OCI-LY7 (cell line): ENCODE data around the gene VPS26B. TPM values are rescaled to one million over a fixed set of nuclear protein-coding genes. Genes with fewer than 3 reads are reported as not detected.
A peak's percentile ranks its signal among the peaks of the same experiment; 100 is the strongest.

ENCODE experiments used
- BruUV-seq: library from RNA; stranded (reverse); fragments of 400-500 nt; replicated peaks from 2 replicates; lab custom pipeline; 2021; lab: Mats Ljungman, UMichigan
- CTCF ChIA-PET: fragments of 300-600 bp; sonication (Branson Sonifier 250); formaldehyde crosslinking; loops from one replicate; lab custom pipeline; 2022; ENCODE audit warnings: antibody characterized with exemption; ENCODE audit not compliant: unreplicated experiment; lab: Charles Lee
- POLR2A ChIA-PET: fragments of 300-600 bp; sonication (Branson Sonifier 250); formaldehyde crosslinking; loops from one replicate; lab custom pipeline; 2022; ENCODE audit warnings: antibody characterized with exemption; lab: Charles Lee
- DNase-seq: peaks from one replicate; pipeline ENCODE4 v3.0.0-alpha.2; 2015; ENCODE audit warnings: low spot score
- H2AFZ ChIP-seq: fragments of 200-600 bp; sonication (generic), shearing (Covaris generic); 2 replicates; pipeline ENCODE4 v1.6.1; 2014; ENCODE audit warnings: mild to moderate bottlenecking, antibody characterized with exemption, low read length, moderate library complexity
- H3K27ac ChIP-seq: fragments of 200-600 bp; sonication (generic); 2 replicates; pipeline ENCODE4 v1.5.1; 2014; ENCODE audit warnings: mixed run types, low read depth, mild to moderate bottlenecking, moderate library complexity, low read length, inconsistent platforms; ENCODE audit not compliant: poor library complexity, severe bottlenecking
- H3K36me3 ChIP-seq: fragments of 200-600 bp; sonication (generic); 2 replicates; pipeline ENCODE4 v1.6.1; 2014; ENCODE audit warnings: mild to moderate bottlenecking, antibody characterized with exemption, low read length, moderate library complexity, mixed read lengths; ENCODE audit not compliant: insufficient read depth
- H3K4me1 ChIP-seq: fragments of 200-600 bp; sonication (generic); 2 replicates; pipeline ENCODE4 v1.5.1; 2014; ENCODE audit warnings: mild to moderate bottlenecking, low read length; ENCODE audit not compliant: insufficient read depth, poor library complexity, severe bottlenecking
- H3K4me2 ChIP-seq: fragments of 200-600 bp; sonication (generic); 2 replicates; pipeline ENCODE4 v1.6.1; 2014; ENCODE audit warnings: mild to moderate bottlenecking, low read length
- H3K4me3 ChIP-seq: fragments of 200-600 bp; sonication (generic); 2 replicates; pipeline ENCODE4 v1.5.1; 2014; ENCODE audit warnings: mild to moderate bottlenecking, low read depth, low read length; ENCODE audit not compliant: poor library complexity, severe bottlenecking
- H3K79me2 ChIP-seq: fragments of 200-600 bp; sonication (generic); 2 replicates; pipeline ENCODE4 v1.6.1; 2016; ENCODE audit warnings: low read depth, mild to moderate bottlenecking, low read length, moderate library complexity, mixed read lengths; ENCODE audit not compliant: insufficient read depth
- H3K9me2 ChIP-seq: fragments of 200-600 bp; sonication (generic); 2 replicates; pipeline ENCODE4 v1.6.1; 2016; ENCODE audit warnings: mild to moderate bottlenecking, low read length, mixed read lengths; ENCODE audit not compliant: insufficient read depth
- H3K9me3 ChIP-seq: fragments of 200-600 bp; sonication (generic); 2 replicates; pipeline ENCODE4 v1.6.1; 2014; ENCODE audit warnings: mild to moderate bottlenecking, mixed run types, low read length, mixed read lengths
- H4K20me1 ChIP-seq: fragments of 200-600 bp; sonication (generic); 2 replicates; pipeline ENCODE4 v1.6.1; 2014; ENCODE audit warnings: mild to moderate bottlenecking, antibody characterized with exemption, low read length, moderate library complexity, mixed read lengths; ENCODE audit not compliant: insufficient read depth
- CTCF ChIP-seq: fragments of 200-600 bp; sonication (generic); conservative IDR thresholded peaks from 2 replicates; pipeline ENCODE4 v1.5.1; 2014; ENCODE audit warnings: mild to moderate bottlenecking, antibody characterized with exemption, low read length, moderate library complexity, mixed read lengths
- EZH2phosphoT487 ChIP-seq: fragments of 200-600 bp; sonication (generic); IDR thresholded peaks from 2 replicates; pipeline ENCODE4 v1.6.1; 2018; ENCODE audit warnings: low read depth, borderline replicate concordance, mild to moderate bottlenecking, mixed run types, antibody characterized with exemption, low read length, moderate library complexity, mixed read lengths
- intact Hi-C: fragments of 100-400 bp; cut with micrococcal nuclease; formaldehyde crosslinking; loops from one replicate; pipeline ENCODE4 v1.10.0; 2022; ENCODE audit not compliant: unreplicated experiment
- total RNA-seq, 2 experiments: library from RNA; depleted of rRNA in 1 of 2; stranded (reverse); fragments of >200 nt in 1 of 2; shearing (Covaris generic) in 1 of 2; gene quantifications; 2 replicates each; pipeline ENCODE4 v1.2.3, GENCODE V29; 2014 to 2022

VPS26B gene
- total RNA-seq, 2 experiments from 2014 or later = 24.9 to 25.1 TPM

- Histone ChIP-seq H3K9me2 (no peaks in the 10 kb centered on the region), H3K4me1 (no peaks in the 10 kb centered on the region), H3K4me3 (no peak overlapping the region), H3K4me2 (no peak overlapping the region), H4K20me1 (no peaks in the 10 kb centered on the region), H3K36me3 (no peaks in the 10 kb centered on the region), H2AFZ (no peak overlapping the region), H3K79me2 (no peaks in the 10 kb centered on the region), H3K9me3 (no peaks in the 10 kb centered on the region), H3K27ac (no peak overlapping the region)
- CTCF ChIA-PET = no interaction called here
- no peak for DNase-seq
- intact Hi-C loops = no loop called here
- TF ChIP-seq EZH2phosphoT487 = no peak
- no peak for TF ChIP-seq CTCF
- POLR2A ChIA-PET = no interaction called here
- BruUV-seq = no TSS peak
Observed at GRCh38 chr11:134267461-134267860, 43.0 kb downstream of the VPS26B start.

- H3K27ac ChIP-seq = no peak overlapping the region
- no peaks in the 10 kb centered on the region for H3K4me1 ChIP-seq
- H4K20me1 ChIP-seq = no peaks in the 10 kb centered on the region
- no peak for DNase-seq
- no peak for TF ChIP-seq CTCF
- no peak for TF ChIP-seq EZH2phosphoT487
- H3K9me3 ChIP-seq = no peaks in the 10 kb centered on the region
- BruUV-seq = no TSS peak
- CTCF ChIA-PET = no interaction called here
- no peak overlapping the region for H2AFZ ChIP-seq
- H3K79me2 ChIP-seq = no peaks in the 10 kb centered on the region
- POLR2A ChIA-PET = interaction anchor here (0.5 kb wide), 1 partner anchor 1010 kb away, joined by 3 read pairs; no protein-coding TSS in a partner anchor
- no peaks in the 10 kb centered on the region for H3K36me3 ChIP-seq
- no peaks in the 10 kb centered on the region for H3K9me2 ChIP-seq
- intact Hi-C loops = no loop called here
- H3K4me2 ChIP-seq = no peak overlapping the region
- no peak overlapping the region for H3K4me3 ChIP-seq
Observed at GRCh38 chr11:134267966-134268365, 43.5 kb downstream of the VPS26B start.

GRCh38 chr11:134270250-134270714, 45.8 kb downstream of the VPS26B start:
- Histone ChIP-seq H3K9me2 (no peaks in the 10 kb centered on the region), H4K20me1 (no peaks in the 10 kb centered on the region), H3K9me3 (no peaks in the 10 kb centered on the region), H2AFZ (no peak overlapping the region), H3K27ac (no peak overlapping the region), H3K79me2 (no peaks in the 10 kb centered on the region), H3K4me2 (no peak overlapping the region), H3K36me3 (no peaks in the 10 kb centered on the region), H3K4me3 (no peak overlapping the region), H3K4me1 (no peaks in the 10 kb centered on the region)
- intact Hi-C loops = no loop called here
- POLR2A ChIA-PET = no interaction called here
- 0 out of 2 replicates have a peak, but pooled peaks have one; percentile 31 for TF ChIP-seq CTCF
- TF ChIP-seq EZH2phosphoT487 = no peak
- DNase-seq = no peak
- no TSS peak for BruUV-seq
- CTCF ChIA-PET = no interaction called here
